Muscle of leg (tissue), 16 donors: Measurements from ENCODE around the gene CDCA7L. TPM values are rescaled to one million over a fixed set of nuclear protein-coding genes. Genes with fewer than 3 reads are reported as not detected.

Experiments
- DNase-seq: peaks from one replicate; pipeline ENCODE4 v3.0.0; 2013
- H3K27ac ChIP-seq: one replicate; pipeline ENCODE4 v1.5.1; 2013; ENCODE audit warnings: mild to moderate bottlenecking, low read length, control low read depth
- H3K27me3 ChIP-seq: one replicate; pipeline ENCODE4 v1.6.1; 2013; ENCODE audit warnings: low read length; ENCODE audit not compliant: control insufficient read depth, insufficient read depth
- H3K36me3 ChIP-seq: one replicate; pipeline ENCODE4 v1.6.1; 2013; ENCODE audit warnings: low read length; ENCODE audit not compliant: control insufficient read depth, insufficient read depth
- H3K4me1 ChIP-seq: one replicate; pipeline ENCODE4 v1.6.1; 2013; ENCODE audit warnings: low read length; ENCODE audit not compliant: control insufficient read depth, insufficient read depth
- H3K4me3 ChIP-seq: one replicate; pipeline ENCODE4 v1.5.1; 2013; ENCODE audit warnings: low read length, control low read depth
- H3K9me3 ChIP-seq: replicated peaks from 2 replicates; pipeline ENCODE4 v1.6.1; 2013; ENCODE audit warnings: low read depth, low read length; ENCODE audit not compliant: control insufficient read depth
- WGBS: methylation state at CpG from one replicate; pipeline ENCODE4 v1.1.5; 2013; ENCODE audit warnings: missing lambda C conversion rate; ENCODE audit not compliant: insufficient coverage; 5-methylcytosine and 5-hydroxymethylcytosine counted together
- long read RNA-seq, 11 donors: transcript quantifications; one replicate each; lab custom pipeline, GENCODE V29; 2026
- polyA plus RNA-seq, 8 donors: library from polyadenylated mRNA; unstranded; fragments of 120-200 nt; gene quantifications; one replicate each; pipeline versions ENCODE4 v1.2.1 to v1.2.3, GENCODE V29; 2013; ENCODE audit warnings: inconsistent platforms in 1 of 8, low replicate concordance in 1 of 8; ENCODE audit not compliant: insufficient read length in 8 of 8, insufficient read depth in 1 of 8
- total RNA-seq: library from RNA; stranded (reverse); fragments of 120-200 nt; gene quantifications from one replicate; pipeline ENCODE4 v1.2.4, GENCODE V29; 2013

Gene CDCA7L
- 18.9 TPM for total RNA-seq
- polyA plus RNA-seq: 10 to 100 TPM; 15.4 to 27.9 (median 23.1) TPM
- long read RNA-seq, donor 1, partial matches to known transcripts: 0 of 2 reads
- long read RNA-seq, donor 1, other reads (novel, unspliced or antisense): 0 of 2 reads
- long read RNA-seq, donor 2: 0 reads
- long read RNA-seq, donor 3, partial matches to known transcripts: 0 of 7 reads
- long read RNA-seq, donor 3, other reads (novel, unspliced or antisense): 0 of 7 reads
- long read RNA-seq, donor 4, partial matches to known transcripts: 0 of 1 reads
- long read RNA-seq, donor 4, other reads (novel, unspliced or antisense): 0 of 1 reads
- long read RNA-seq, donor 5, partial matches to known transcripts: 0 of 4 reads
- long read RNA-seq, donor 5, other reads (novel, unspliced or antisense): 0 of 4 reads
- long read RNA-seq, donor 6, partial matches to known transcripts: 0 of 2 reads
- long read RNA-seq, donor 6, other reads (novel, unspliced or antisense): 0 of 2 reads
- long read RNA-seq, donor 7, partial matches to known transcripts: 0 of 1 reads
- long read RNA-seq, donor 7, other reads (novel, unspliced or antisense): 0 of 1 reads
- long read RNA-seq, donor 8, partial matches to known transcripts: 0 of 1 reads
- long read RNA-seq, donor 8, other reads (novel, unspliced or antisense): 0 of 1 reads
- long read RNA-seq, donor 9, partial matches to known transcripts: 0 of 1 reads
- long read RNA-seq, donor 9, other reads (novel, unspliced or antisense): 0 of 1 reads
- long read RNA-seq, donor 10, partial matches to known transcripts: 0 of 5 reads
- long read RNA-seq, donor 10, other reads (novel, unspliced or antisense): 0 of 5 reads
- long read RNA-seq, donor 11, partial matches to known transcripts: 0 of 2 reads
- long read RNA-seq, donor 11, other reads (novel, unspliced or antisense): 0 of 2 reads

DNA sequence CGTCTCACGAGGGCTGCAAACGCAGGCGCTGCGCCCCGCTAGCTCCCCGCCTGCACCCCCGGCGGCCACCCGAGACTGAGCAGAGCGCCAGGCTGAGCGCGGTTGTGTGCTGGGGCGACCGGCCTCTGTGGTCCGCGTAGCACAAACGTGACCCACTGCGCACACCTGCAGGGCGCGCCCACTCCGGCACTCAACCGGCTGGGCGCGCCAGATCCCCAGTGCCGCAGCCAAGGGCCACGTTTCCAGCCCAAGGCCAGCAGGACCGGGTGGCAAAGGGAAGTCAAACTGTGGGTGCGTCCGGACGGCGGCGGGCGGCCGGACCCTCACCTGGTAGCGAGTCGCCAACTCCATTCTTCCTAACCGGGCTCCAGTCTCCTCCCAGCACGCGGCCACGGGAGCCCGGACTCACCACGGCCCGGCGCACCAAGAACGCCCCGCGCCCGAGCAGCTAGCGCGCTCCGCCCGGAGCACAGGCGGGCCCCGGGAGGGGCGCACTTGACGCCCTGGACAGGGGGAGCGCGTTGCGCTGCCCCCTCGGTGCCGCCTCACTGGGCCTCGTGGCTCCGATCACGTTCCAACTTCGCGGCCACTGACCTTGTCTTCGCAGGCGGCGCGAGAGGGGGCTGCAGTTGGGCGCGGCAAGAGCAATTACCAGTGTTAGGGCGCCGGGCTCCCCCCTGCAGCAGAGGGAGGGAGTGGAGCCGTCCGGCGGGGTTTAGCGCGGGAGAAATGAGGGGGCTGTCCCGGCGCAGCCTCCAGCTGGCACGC, at the start of gene CDCA7L:
Gene CDCA7L, minus strand, starts transcription at position 446 of the 768 bp plus-strand sequence. Its CDS starts 95 bp downstream, at position 351.
- peak; percentile 85 for DNase-seq
- no peaks in the 10 kb centered on the region for H3K27me3 ChIP-seq
- peak within 1 kb of the TSS; percentile 88 for H3K4me3 ChIP-seq
- no peaks in the 10 kb centered on the region for H3K36me3 ChIP-seq
- H3K9me3 ChIP-seq: no peaks in the 10 kb centered on the region
- peaks cover 10% of the 10 kb centered on the region for H3K4me1 ChIP-seq
- peak within 1 kb of the TSS; percentile 71 for H3K27ac ChIP-seq
- under 1% methylated on average over 83 of the region's 83 CpGs for WGBS

DNA sequence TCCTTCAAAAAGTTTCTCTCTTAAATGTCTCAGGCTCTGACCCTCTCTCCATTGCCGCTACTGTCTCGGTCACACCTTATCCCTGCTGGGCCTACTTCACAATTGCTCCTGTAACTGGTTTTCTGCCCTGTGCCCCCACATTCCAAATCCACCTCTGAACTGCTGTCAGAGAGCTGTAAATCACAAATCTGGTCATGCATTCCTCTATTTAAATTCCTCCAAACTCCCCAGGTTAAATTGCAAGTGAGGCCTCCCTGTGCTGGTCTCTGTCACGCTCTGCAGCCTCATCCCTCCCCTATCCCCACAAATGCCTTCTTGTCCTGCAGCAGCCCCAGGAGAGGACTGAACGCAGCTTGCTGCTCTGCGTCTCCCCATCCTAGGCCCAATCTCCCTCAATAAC, 40.4 kb upstream of the CDCA7L start:
- H3K9me3 ChIP-seq: no peaks in the 10 kb centered on the region
- H3K27me3 ChIP-seq: no peaks in the 10 kb centered on the region
- no peaks in the 10 kb centered on the region for H3K36me3 ChIP-seq
- no peak overlapping the region for H3K27ac ChIP-seq
- H3K4me1 ChIP-seq: no peaks in the 10 kb centered on the region
- DNase-seq: no peak
- no peak overlapping the region for H3K4me3 ChIP-seq
- WGBS: 64% methylated on average over 5 of the region's 5 CpGs

GRCh38 chr7:21984042-21984441, 38.3 kb upstream of the CDCA7L start:
- no peak overlapping the region for H3K4me3 ChIP-seq
- H3K36me3 ChIP-seq: no peaks in the 10 kb centered on the region
- H3K27ac ChIP-seq: no peak overlapping the region
- DNase-seq: no peak
- WGBS: no CpG with 5 or more reads among the region's 2 CpGs
- no peaks in the 10 kb centered on the region for H3K27me3 ChIP-seq
- H3K4me1 ChIP-seq: no peaks in the 10 kb centered on the region
- H3K9me3 ChIP-seq: no peaks in the 10 kb centered on the region

GRCh38 chr7:21983056-21983455, 37.4 kb upstream of the CDCA7L start:
- no peak for DNase-seq
- 82% methylated on average over 2 of the region's 2 CpGs for WGBS
- H3K4me3 ChIP-seq: no peak overlapping the region

GRCh38 chr7:21981524-21981923, 35.8 kb upstream of the CDCA7L start:
- no peak overlapping the region for H3K27ac ChIP-seq
- no peaks in the 10 kb centered on the region for H3K9me3 ChIP-seq
- no peaks in the 10 kb centered on the region for H3K27me3 ChIP-seq
- WGBS: no CpG with 5 or more reads among the region's 2 CpGs
- no peak for DNase-seq
- no peaks in the 10 kb centered on the region for H3K4me1 ChIP-seq
- H3K4me3 ChIP-seq: no peak overlapping the region
- H3K36me3 ChIP-seq: no peaks in the 10 kb centered on the region

More at GRCh38 chr7:21983056-21983455, 37.4 kb upstream of the CDCA7L start:
- Histone ChIP-seq H3K36me3 (no peaks in the 10 kb centered on the region), H3K4me1 (no peaks in the 10 kb centered on the region), H3K27ac (no peak overlapping the region), H3K27me3 (no peaks in the 10 kb centered on the region), H3K9me3 (no peaks in the 10 kb centered on the region)

DNA sequence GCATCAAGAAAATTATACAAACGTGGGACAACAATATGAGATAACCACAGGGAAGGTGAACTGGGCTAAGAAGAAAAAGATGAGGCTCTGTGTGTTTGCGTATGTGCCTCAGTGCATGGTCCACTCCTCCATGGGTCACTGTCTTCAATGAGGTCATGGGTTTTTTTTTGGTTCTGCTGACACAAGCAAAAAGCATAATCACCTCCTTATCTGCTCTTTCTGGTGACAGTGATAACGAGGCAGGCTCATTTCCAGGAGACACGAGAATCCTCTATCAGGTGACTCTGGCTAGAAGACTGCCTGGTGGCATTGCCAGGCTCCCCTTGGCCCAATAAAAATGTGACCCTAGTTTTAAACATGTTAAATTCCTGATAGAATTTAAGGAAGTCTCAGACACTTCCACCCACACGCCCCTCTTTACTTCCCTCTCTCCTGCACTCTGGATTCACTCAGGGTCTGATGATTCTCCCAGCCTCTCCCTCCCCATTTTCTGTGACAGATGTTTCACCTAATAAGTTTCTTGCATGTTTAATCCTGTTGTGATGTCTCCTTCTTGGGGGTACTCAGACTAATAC, 35.3 kb upstream of the CDCA7L start:
- H3K9me3 ChIP-seq: no peaks in the 10 kb centered on the region
- H3K4me1 ChIP-seq: no peaks in the 10 kb centered on the region
- H3K27me3 ChIP-seq: no peaks in the 10 kb centered on the region
- no peak overlapping the region for H3K4me3 ChIP-seq
- no peak for DNase-seq
- H3K27ac ChIP-seq: no peak overlapping the region
- no peaks in the 10 kb centered on the region for H3K36me3 ChIP-seq
- WGBS: no CpG with 5 or more reads among the region's 5 CpGs

GRCh38 chr7:21972397-21972784, 26.7 kb upstream of the CDCA7L start:
- H3K4me3 ChIP-seq: no peak overlapping the region
- H3K27me3 ChIP-seq: no peaks in the 10 kb centered on the region
- H3K36me3 ChIP-seq: no peaks in the 10 kb centered on the region
- no peak overlapping the region for H3K27ac ChIP-seq
- no peaks in the 10 kb centered on the region for H3K9me3 ChIP-seq
- H3K4me1 ChIP-seq: no peaks in the 10 kb centered on the region
- DNase-seq: no peak
- 84% methylated on average over 2 of the region's 5 CpGs for WGBS

GRCh38 chr7:21971780-21972396, 26.2 kb upstream of the CDCA7L start:
- no peak for DNase-seq
- no peaks in the 10 kb centered on the region for H3K36me3 ChIP-seq
- H3K4me1 ChIP-seq: no peaks in the 10 kb centered on the region
- WGBS: 95% methylated on average over 2 of the region's 6 CpGs
- H3K9me3 ChIP-seq: no peaks in the 10 kb centered on the region
- no peak overlapping the region for H3K4me3 ChIP-seq
- H3K27ac ChIP-seq: no peak overlapping the region
- H3K27me3 ChIP-seq: no peaks in the 10 kb centered on the region

GRCh38 chr7:21969822-21970221, 24.1 kb upstream of the CDCA7L start:
- Histone ChIP-seq H3K36me3 (no peaks in the 10 kb centered on the region), H3K27me3 (peaks cover under 1% of the 10 kb centered on the region), H3K4me1 (no peaks in the 10 kb centered on the region)

More at GRCh38 chr7:21969822-21970221, 24.1 kb upstream of the CDCA7L start:
- Histone ChIP-seq H3K9me3 (no peaks in the 10 kb centered on the region), H3K4me3 (no peak overlapping the region), H3K27ac (no peak overlapping the region)
- DNase-seq: no peak
